ENCODE measurements around the gene UFC1.
"Not testable (repeated sequence)": the region's sequence is repeated elsewhere in the genome, so short reads cannot be mapped to it uniquely, and the experiment has no call there.

Gene UFC1

DNA sequence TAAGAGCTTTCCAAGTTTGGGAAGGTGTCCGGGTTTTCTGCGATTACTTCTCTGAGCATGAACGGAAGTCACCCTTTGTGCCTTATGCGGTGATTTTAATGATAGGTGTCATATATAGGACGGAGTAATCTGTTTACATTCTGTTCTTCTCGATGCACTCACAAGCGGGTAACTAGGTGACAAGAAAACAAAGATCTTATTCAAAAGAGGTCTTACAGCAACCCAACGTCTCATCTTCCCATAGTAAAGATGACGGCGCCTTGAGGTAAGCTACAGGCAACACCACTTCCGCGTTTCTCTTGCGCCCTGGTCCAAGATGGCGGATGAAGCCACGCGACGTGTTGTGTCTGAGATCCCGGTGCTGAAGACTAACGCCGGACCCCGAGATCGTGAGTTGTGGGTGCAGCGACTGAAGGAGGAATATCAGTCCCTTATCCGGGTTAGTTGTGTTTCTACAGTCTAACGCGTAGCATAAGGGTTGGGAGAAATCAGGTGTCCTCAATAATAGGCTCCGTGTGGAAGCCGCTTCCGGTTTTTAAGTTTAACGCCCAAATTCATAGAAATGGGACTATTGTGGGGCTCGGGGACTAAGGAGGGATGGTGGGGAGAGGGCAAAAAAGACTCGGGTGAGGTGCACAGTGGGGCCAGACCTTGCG lies at the start of gene UFC1:
Gene UFC1, plus strand, starts transcription at position 297 of the 656 bp plus-strand sequence. Its CDS starts 20 bp downstream, at position 317.
- DNase-seq (ENCODE audit: low read depth), result peak; percentile 68

DNA sequence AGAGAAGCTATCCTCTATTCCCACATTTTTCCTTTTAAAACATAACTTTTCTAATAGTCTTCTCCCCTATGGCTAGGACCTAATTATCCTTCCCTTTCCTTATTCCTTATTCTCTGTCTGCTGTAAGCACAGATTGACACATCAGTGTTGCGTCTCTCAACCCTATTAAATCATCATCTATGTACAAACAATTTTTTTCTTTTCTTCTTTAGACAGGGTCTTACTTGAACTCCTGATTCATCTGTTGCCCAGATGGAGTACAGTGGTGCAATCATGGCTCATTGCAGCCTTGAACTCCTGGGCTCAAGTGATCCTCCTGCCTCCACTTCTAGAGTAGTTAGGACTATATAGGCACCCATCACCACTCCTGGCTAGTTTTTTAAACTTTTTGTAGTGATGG lies 47.3 kb upstream of the UFC1 start:
- DNase-seq (ENCODE audit: low read depth), result no peak

DNA sequence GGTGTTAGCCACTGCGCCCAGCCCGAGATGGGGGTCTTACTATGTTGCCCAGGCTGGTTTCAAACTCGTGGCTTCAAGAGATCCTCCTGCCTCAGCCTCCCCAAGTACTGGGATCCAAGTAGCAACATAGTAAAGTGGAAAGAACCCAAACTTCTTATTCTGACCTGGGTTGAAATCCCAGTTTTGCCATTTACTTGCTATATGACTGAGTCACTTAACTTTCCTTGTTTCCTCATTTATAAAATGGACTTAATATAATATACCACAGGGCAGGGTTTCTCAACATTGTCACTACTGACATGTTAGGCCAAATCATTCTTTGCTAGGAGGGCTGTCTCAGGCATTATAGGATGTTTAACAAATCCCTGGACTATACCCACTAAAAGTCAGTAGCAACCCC lies 42.7 kb upstream of the UFC1 start:
- no peak for DNase-seq (ENCODE audit: low read depth)

DNA sequence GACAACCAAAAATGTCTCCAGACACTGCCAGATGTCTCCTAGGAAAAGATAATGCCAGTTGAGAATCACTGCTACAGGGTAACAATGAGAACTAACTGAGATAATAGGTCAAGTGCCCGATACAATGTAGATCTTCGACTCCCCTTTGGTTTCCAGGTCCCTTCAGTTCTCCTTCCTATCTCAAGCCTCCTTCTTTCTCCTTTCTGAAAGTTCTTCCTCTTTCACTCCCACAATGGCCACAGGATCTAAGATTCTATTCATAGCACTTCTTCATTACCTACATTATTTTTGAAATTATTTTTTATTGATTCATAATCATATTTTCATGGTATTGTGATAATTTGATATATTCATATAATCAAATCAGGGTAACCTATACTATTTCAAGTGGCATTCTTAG lies 42.3 kb upstream of the UFC1 start:
- no peak for DNase-seq (ENCODE audit: low read depth)

DNA sequence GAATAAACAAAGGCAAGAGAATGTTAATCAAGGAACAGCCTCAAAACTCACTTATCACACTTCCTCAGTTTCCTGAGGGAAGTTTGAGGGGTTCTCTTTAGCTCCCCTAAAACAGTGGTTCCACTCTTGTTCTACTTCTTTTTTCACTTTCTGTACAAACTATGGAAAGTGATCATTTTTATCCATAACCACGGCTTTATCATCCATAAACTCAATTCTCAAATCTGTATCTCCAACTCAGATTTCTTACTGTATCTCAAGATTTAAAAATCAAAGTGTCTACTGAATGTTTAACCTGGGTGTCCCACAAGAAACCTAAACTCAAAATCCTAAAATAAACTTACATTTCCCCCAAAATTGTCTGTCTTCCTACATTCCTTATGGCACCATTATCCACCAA lies 39.9 kb upstream of the UFC1 start:
- no peak for DNase-seq (ENCODE audit: low read depth)

DNA sequence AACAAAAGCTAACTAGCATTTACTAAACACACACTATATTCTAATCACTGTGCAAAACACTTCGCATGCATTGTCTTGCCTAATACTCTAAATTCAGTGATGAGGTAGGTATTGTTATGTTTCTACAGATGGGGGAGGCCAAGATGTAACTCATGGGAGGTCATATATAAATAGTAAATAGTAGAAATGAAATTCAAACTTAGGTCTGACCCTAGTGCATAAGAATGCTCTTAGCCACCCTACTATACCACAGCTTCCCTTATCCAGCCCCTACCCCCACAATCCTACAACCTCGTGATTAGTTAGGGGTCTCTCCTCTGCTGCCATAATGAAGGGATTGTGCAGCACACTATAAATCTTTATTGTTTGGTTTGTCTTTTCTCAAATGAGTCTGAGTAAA lies 39.2 kb upstream of the UFC1 start:
- DNase-seq (ENCODE audit: low read depth), result no peak

DNA sequence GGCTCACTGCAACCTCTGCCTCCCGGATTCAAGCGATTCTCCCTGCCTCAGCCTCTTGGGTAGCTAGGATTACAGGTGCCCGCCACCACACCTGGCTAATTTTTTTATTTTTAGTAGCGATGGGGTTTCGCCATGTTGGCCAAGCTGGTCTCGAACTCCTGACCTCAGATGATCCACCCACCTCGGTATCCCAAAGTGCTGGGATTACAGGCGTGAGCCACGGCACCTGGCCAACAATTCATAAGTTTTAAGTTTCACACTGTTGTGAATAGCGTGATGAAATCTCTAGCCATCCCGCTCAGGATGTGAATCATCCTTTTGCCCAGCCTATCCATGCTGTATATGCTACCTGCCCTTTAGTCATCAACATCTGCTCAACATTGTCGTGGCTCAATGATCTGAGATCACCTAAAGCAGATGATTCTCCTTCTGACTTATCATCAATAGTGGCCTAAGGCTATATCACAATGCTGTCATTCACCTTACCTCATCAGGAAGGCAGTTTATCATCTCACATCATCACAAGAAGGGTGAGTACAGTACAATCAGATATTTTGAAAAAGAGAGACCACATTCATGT lies 38.6 kb upstream of the UFC1 start:
- DNase-seq (ENCODE audit: low read depth), result peak; percentile 43

DNA sequence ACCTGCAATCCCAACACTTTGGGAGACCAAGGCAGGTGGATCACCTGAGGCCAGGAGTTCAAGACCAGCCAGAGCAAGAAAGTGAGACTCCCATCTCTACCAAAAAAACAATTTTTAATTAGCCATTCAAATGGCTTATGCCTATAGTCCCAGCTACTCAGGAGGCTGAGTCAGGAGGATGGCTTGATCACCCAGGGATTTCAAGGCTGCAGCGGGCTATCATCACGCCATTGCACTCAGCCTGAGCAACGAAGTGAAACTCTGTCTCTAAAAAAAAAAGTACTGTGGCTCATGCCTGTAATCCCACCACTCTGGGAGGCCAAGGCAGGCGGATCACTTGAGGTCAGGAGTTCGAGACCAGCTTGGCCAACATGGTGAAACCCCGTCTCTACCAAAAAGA lies 37.8 kb upstream of the UFC1 start:
- DNase-seq (ENCODE audit: low read depth), result not testable (repeated sequence)

DNA sequence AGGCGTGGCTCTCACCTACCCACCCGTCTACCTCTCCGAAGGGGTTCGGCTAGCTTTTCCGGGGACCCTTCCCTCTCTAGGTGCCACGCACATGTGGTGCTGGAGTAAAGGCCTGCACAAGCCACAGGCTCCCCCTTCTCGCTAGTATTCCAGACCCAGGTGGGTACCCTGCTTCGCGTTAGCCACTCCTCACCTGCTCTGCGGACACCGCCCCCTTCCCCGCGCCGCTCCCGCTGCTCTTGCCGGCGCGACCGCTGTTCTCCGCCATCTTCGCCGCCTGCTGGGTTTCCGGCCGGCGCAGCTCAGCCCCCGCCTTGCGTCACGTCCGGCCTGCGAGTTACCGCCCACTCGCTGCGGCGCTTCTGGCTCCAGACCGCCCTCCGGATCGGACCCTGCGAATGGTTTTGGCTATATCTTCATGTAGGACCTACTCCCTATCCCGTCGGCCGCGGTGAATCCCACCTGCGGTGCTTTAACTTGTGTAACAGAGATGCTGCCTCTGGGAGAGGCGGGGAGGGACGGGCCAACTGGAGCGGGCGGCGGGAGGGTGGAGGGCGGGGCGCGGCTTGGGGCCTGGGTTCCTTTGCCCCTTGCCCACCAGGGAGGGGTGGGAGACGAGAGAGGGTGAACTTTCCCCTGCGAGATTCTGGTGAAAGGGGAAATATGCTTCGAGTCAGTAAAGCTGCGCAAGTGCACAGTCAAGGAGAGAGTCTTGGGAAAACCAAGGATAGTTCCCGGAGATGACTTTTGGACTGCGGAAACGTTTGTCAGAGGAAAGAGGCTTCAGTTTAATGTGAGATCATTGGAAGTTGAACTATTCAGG lies 35.8 kb upstream of the UFC1 start, which contains the start of the genes NIT1 and PFDN2:
Gene NIT1, plus strand, starts transcription at position 347 of the 823 bp plus-strand sequence. Its CDS starts 72 bp downstream, at position 419.
Gene PFDN2, minus strand, starts transcription at position 279 of the 823 bp plus-strand sequence. Its CDS starts 11 bp downstream, at position 268.
- DNase-seq (ENCODE audit: low read depth), result peak; percentile 87

DNA sequence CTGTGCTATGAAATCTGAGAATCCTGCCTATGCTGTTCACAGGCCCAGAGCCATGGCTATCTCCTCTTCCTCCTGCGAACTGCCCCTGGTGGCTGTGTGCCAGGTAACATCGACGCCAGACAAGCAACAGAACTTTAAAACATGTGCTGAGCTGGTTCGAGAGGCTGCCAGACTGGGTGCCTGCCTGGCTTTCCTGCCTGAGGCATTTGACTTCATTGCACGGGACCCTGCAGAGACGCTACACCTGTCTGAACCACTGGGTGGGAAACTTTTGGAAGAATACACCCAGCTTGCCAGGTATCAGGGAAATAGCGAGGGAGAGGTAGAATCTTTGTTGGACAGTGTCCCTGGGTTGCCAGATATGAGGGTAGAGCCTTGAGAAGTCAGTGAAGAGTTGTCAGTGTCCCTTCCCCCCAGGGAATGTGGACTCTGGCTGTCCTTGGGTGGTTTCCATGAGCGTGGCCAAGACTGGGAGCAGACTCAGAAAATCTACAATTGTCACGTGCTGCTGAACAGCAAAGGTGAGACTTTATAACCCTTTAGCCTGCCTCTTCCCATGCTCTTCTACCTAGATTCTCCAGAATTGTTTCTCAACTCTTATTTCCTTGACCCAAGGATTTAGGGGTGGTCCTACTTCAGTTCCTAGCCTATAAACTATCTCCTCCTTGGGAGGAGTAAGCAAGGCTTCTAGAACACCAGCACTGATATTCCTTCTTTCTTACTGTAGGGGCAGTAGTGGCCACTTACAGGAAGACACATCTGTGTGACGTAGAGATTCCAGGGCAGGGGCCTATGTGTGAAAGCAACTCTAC lies 34.5 kb upstream of the UFC1 start:
- DNase-seq (ENCODE audit: low read depth), result peak; percentile 56

DNA sequence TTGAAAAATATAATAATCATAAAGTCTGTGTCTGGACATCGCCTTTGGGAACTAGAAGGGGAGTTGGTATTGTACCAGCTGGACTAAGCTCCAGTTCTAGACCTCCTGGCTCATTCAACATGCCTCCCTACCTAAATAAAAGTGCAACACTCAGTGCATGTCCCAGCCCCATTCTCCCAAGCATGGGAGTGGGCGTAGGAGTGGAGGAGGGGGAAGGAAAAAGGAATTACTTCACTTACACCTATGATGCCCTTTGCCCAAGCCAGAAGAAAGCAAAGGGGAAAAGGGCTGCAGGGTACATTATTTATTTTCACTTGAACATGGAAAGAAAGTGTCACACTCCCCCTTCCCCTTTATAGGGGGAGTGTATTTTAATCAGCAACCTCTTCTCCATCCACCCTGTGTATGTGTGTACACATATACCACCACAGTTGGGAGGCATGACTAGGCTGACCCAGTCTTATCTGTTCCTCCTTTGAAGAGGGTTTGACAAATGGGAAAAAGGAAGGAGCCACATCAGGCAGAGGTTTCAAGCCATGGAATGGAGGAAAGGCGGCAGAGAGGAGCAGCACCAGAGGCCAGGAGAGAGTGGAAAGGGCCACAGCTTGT lies 32.6 kb upstream of the UFC1 start:
- DNase-seq (ENCODE audit: low read depth), result no peak

DNA sequence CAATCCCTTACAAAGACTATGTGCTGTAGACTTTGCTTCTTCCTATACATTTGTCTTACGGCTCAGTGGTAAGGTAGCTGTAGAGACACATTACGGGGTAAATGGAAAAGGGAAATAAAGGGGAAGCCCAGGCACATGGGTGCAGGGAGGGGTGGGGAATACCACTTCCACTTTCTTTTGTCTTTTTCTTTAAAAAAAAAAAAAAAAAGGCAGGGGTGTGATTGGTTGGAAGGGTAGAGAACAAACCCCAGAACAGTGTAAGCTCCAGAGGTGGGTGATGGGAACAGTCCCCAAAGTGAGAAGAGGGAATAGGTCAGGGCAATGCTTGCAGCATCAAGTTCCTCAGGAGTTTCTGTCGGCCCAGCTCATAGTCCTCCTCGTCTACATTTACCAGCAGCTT lies 31.9 kb upstream of the UFC1 start:
- no peak for DNase-seq (ENCODE audit: low read depth)

DNA sequence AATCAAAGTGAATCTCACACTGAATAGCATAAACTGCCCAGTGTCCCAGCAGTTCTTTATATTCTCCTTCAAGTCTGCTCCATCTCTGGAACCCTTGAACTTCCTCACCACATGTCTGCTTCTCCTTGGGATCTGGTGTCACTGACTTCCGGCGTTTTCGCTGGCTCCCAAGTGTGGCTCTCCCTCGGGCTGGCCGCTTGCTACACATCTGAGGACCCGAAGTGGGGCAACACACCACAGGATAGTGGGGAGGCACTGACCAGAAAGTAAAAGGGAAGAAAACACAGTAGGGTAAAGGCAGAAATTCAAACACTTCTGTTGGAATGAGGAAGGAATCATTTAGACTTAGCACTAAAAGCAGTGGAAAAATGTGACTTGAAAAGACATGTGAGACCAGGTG lies 30.8 kb upstream of the UFC1 start:
- no peak for DNase-seq (ENCODE audit: low read depth)

DNA sequence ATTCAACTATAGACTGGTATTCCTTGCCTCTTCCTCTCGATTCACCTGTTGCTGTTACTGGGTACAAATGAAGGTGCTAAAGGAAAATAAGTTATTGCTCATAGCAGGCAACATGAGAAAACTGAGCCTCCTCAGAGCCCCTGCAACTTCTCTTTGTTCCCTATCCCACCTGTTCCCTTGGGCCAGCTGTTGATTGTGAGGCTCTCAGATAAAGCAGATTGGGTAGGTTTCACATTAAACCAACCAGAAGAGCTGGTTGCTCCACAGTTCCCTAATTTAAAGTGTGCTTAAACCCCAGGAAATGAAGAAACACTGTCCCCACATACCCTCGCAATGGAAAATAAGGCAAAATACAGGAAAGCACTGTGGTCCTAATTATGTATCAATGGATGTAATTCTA lies 26.1 kb upstream of the UFC1 start:
- no peak for DNase-seq (ENCODE audit: low read depth)

DNA sequence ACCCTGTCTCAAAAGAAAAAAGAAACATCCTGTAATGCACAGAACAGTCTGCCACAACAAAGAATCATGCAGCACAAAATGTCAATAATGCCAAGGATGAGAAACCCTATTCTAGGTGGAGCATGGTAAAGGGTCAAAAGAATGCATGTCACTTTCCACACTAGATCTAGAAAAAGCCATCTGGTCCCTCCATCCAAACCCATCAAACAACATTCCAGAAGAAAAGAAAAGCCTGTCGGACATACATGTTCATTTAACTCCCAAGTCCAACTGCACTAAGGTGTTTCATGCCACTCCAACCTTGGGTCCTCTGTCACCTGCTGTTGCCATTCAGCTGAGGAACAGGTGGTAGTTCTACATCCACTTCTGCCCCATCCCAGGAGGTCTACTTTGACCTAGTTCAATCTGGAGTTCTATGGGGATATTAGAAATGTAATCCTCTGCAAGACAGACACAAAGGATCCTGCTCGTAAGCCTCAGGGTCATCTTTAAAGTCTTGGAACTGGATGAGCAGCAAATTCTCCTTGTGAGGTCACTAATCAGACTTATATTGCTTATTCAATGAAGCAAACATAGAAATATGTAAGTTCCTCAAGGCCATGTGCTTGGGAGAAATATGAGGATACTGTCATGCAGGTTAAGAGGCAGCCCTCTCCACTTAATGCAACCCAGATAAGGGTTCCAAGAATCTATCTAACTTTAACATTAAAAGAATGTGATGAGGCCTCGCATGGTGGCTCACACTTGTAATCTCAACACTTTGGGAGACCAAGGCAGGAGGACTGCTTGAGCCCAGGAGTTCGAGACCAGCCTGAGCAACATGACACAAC lies 25.0 kb upstream of the UFC1 start:
- DNase-seq (ENCODE audit: low read depth), result no peak

DNA sequence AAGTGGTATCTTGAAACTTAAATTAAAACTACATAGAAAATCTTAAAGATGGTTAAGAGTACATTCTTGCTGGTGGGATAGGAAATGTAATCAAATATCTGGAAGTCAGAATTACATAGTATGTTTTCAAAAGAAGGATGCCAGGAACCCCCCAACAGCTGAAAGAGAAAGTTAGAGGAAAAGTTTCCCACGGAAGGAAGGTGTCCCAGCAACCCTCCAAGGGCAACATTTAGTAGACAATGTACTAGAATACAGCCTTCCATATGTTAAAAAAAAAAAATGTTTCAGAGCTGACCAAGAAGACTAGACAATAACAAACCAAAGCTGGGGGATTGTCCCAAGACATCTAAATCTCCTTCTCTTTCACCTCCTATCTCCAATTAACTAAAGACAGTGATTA lies 23.5 kb upstream of the UFC1 start:
- no peak for DNase-seq (ENCODE audit: low read depth)

DNA sequence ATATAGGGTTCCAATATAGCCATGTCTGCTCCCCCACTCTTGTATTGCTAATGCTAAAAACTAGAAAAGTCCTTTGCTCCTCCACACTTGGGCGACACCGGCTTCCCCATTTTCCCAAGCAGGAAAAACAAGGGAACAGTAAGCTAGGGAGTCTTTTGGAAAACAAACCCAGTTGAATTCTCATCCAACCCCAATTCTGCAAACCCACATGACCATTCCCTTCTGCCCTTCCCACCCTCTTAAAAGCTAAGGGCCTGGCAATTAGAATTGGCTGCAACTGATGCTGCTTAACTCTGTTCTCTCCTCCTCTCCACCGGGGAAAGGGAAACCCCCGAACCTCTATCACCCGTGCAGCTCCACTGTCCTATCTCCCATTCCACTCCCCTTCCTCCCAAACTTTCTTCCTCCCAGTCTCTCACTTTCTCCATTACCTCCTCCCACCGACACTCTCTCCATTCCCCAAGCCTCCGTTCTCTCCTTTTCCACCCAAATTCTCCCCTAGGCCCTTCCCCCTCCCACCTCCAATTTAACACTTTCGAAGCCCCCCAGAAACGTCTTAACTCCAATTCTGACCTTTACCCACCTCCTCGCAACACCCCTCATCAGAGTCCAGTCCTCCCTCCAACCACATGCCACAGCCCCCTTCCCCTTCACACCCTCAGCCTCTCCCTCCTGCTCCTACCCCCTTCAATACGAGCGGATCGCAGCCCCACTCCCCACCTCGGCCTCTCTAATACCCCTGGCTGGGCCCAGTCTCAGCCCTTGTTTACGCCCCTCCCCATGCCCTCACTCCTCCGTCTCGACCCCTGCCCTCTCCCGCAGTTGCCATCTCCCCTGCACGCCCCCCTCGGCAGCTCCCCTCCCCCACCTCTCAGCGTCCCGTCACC lies 22.0 kb upstream of the UFC1 start:
- no peak for DNase-seq (ENCODE audit: low read depth)

DNA sequence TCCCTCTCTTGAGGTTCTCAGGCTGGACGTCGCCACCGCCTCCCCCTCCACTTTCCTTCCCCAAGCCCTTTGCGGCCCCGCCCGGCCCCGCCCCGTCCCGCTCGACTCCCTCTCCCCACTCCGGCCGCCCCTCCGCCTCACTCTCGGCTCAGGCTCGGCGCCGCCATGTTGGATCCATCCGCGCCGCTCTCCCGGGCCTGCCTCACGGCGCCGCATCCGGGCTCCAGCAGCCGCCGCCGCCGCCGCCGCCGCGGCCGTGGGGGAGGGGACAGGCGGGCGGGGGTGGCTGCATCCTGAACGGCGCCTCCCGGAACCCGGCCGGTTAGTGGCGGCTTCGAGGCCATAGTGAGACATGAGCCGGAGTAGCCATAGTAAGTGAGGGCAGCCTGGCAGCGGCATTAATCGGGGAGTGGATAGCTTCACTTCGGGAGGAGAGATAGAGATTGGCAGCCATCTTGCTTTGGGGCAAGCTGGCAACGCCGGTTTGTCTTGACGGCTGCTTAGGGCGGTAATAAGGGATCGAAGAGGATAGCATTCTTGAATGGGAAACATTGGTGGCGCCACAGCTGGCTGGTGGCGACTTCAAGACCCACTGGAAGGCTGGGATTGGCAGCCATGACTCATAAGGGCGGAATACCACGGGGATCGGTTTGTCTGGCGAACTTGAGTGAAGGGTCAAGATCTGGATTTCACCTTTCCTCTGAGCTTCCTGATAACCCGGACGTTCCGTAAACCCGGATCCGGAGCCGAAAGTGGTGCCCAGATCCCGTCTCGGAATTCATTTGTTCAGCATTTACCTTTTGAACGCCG lies 21.2 kb upstream of the UFC1 start, which contains the start of gene DEDD:
Gene DEDD, minus strand, starts transcription at position 258 of the 810 bp plus-strand sequence. CDS start 8,205 bp downstream, outside the sequence.
- DNase-seq (ENCODE audit: low read depth), result peak; percentile 86

All from activated T-cell treated with anti-CD3 and anti-CD28 coated beads for 48 hours (primary cell).